CD4-positive, alpha-beta T cell treated with Interleukin-6 for 4 hours (primary cell): ENCODE data around the gene TGFBI.
"Not testable (repeated sequence)": the region's sequence is repeated elsewhere in the genome, so short reads cannot be mapped to it uniquely, and the experiment has no call there.

Source experiments
- DNase-seq: peaks from one replicate; pipeline ENCODE4 v3.0.0-alpha.2; 2020; ENCODE audit warnings: mixed read lengths

TGFBI gene

DNA sequence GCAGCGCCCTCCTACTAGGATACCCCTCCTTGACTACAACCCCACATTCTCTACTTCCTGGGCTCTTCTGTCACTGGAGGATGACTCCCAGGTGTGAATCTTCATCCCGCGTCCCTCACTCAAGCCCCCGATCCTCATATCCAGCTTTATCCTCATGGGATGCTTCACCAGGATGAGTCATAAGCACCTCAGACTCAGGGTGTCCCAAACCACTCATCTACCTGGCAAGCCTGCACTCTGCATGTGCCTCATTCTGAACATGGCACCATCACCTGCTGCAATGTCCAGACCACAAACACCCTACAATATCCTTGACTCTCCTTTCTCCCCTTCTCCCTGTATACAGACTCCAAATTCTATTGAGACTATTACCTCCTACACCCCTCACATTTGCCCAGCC is 1.5 kb upstream of the TGFBI start:
- no peak for DNase-seq

DNA sequence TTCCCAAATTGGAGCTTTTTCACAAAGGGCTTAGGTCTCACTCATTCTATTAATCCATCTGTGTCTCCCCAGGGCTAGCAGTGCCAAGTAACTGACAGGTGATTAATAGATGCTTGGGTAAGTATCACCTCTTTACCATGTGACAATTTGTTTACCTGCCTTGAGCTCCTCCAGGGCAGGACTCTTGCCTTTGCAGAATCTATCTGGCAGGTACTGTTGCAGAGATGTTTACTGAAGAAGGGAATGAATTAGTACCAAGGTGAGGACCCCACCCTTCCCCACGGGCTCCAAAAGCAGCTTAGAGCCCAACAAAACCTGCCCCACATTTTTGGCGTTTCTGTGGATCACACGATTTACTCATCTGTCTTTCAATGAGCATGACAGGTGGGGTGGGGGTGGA is 698 bp upstream of the TGFBI start:
- DNase-seq, result no peak

DNA sequence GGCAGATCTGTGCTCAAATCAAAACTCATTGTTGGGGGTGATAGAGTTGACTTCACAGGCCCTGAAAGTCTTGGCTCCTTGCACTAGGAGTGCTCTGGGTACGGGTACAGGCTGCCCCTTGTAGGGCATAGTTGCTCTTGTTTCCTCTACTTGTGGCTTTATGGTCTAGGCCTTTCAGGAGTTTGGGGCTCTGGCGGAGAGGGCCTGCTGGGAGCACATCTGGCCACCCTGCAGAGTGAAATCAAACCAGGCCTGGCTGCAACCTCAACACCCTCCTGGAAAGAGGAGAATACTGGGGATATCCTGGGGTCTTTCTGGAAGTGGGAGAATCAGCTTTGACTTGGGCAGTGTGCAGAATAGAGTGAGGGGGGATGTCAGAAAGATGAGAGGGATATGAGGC is 1.5 kb downstream of the TGFBI start:
- no peak for DNase-seq

DNA sequence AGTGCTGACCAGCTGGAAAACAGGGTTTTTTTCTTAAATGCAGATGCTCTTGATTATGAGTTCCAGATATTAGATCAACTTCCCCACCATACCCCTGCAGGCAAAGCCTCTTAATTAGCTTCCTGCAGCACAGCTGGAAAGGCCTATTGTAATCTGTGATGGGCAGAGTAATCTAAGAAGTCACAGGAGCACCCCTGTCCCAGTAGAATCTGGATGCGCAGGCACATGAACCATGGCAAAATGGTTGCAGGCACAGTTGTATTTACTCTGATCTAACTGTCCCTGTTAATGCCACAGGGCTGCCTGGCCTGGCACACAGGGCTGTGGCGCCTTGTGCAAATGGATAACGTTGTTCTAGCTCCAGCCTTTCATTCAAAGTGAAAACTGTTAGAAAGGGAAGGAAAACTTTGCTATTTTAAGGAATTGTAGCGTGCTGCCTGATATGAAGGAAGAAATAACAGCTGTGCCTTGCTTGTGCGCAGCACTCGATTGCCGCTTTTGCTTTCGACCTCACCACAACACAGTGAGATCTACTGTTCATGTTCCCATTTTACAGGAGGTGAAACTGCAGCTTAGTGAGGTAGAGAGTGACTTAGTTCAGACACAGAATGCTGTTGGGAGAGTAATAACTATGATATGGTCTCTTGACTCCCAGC is 2.3 kb downstream of the TGFBI start:
- no peak for DNase-seq

DNA sequence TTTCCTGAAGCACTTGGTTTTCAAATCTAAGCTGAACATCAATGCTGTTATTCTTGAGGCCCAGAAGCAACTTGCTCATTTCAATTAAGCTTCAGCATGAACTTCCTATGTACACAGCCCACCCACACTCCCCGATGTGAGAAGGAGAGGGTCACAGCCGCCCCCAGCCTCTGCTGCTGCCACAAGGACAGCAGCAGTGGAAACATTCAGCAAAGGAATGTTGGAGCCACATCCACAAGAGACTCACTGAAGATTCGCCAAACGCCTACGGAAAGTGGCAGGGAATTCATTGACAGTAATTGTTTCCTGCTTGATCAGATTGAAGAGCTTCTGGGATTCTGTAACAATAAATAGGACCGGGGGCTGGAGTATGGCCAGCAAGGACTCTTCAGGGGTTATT is 2.9 kb downstream of the TGFBI start:
- DNase-seq, result no peak

DNA sequence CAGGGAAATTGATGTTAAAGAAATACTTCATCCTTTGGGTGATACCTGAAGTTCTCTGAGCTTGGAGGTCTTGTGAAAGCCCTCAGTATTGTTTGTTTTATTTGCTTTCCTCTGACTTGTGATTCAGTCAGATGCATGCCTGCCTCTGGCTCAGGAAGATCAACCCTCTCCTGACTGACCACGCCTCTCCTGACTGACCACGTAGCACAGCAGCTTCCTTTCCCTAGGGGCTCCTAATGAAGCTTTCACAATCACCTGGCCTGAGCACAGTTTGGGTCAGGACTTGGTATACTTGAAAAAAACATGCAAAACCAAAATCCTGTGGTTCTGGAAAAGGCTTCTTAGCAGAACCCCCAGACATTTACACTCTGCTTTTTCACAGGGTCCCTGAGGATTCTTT is 3.8 kb downstream of the TGFBI start:
- DNase-seq, result no peak

DNA sequence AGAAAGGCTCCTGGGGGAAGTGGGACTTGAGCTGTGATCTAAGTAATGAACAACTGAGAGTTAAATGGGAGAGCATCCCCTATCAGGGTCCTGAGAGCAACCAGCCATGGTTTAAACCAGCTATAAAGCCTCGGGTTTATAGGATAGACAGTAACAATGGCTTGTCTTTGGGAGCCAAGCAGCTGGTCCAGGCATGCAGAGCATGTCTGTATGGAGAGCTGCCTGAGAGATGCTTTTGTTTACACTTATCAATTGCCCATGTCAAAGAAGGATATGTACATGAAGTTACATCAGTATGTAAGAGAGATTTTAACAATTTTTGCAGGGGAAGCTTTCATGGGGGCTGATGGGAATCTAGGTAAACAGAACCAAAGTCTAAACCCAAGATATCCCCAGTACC is 4.4 kb downstream of the TGFBI start:
- no peak for DNase-seq

DNA sequence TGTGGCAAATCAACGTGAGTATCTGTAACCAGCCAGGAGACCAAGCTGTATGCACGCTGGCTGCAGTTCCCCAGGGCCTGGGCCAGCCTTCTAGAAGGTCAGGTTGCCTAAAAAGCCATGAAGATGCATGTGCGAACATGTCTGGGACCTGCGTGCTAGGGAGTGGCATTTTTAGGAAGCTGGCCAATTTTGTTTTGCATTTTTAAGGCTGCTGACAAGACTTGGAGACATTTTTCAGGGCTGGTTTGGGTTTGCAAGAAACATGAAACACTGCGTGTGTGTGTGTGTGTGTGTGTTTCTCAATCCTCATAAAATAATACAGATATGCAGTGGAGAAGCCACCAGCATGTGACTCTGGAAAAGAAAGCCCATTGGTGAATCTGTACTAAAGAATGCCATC is 5.1 kb downstream of the TGFBI start:
- no peak for DNase-seq

DNA sequence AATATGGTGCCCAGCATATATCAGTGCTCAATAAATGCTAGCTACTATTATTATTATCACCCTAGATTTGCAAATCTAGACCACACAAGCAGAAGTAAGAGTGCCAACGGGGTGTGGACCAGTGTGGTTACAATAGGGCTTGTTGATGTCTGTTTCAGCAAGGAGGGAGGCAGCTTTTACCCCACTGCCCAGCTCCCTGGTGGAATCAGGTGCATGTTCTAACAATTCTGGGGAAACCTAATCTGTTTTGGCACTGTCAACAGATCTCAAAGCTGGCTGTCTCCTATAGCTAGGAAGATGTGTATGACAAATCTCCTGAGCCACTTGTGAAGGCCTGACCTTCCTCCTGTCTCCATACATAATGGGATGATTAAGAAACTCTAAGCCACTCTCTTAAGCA is 5.7 kb downstream of the TGFBI start:
- DNase-seq, result no peak

DNA sequence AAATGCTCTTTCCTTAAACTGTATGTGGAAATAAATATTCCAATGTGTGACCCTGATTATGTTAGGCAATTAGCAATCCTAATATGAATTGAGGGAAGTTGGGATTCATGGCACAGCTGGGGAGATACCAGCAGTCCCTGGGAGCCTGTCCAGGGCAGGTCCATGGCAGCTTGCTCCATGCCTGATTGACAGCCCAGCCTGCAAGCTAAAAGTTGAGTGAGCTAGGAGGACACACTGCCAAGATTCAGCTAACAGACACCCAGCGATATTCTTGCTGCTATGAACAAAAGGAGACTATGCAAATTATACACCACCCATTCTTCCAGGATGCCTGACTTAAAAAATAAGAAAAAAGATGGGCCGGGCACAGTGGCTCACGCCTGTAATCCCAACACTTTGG is 6.2 kb downstream of the TGFBI start:
- DNase-seq, result no peak

DNA sequence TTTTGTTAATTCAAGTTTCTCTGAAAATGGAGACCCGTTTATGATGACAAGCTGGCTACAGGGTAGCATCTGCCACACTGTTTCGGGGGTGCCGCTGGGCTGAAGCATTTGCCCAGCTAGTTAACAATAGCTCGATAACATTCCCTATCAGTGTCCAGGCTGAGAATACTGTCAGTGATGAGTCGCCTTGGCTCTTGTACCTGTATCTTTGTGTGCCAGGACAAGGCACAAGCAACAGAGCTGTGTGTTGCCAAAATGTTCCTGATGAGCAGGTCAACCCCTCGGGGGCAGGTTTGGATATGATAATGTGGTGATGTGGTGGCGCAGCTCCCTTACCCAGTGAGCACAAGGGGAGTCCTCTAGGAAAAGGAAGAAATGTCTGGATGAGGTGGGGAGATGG is 7.0 kb downstream of the TGFBI start:
- no peak for DNase-seq

DNA sequence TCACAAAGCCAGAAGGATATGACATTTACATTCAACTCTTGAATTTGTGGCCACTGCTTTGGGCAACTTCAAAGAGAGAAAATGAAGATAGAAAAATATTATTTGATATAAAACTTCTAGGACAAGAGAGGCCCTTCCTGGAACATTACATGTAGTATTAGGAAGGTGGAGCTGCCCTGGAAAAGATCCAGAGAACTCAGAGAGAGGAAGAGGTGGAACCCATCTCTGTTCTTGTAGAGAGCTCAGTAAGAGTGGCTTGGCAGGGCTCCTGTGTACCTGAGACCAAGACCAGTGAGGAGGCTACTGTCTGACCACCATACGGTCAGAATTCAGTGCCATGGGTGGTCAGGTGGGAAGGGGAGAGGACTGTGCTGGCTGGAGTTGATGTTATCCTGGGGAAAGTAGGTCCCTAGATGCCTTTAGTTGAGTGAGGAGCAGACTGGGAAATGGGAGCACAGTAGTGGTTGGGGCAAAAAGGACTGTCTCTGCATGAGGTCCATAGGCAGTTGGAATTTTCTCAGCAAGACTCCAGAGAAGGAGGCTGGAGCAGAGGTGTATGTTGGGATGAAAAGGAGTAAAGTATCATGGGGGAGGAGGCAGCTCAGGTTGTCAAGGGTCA is 7.6 kb downstream of the TGFBI start:
- DNase-seq, result no peak

DNA sequence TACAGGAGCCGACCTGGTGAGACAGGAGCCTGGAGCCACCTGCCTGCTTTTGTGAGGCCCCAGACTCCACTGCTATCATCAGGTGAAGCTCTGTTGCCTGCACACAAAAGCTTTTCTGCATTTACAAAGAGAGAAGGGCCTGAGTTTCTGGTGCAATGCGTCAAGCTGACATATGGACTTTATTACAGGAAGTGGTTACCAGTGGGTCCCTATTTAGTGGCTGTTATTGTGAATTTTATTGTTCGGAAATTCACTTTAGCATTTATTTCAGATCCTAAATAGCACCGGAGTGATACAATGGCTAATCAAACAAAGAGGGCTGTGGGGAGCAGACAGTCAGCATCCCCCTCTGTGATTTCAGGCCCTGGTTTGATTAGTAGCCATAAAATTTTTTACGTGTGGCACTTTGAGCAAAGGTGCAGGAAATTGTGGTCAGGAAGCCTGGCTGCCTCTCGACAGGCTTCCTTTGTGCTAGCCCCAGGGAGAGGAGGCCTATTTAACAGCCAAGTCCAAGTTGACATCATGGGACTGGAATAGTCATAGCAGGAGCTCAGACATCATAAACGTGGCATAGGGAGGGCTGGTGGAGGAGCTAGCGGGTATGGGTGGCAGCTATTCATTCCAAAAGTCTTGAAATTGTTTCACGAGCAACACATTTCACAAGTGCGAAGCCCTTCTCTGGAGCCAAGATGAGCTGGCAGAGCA is 8.4 kb downstream of the TGFBI start:
- peak; percentile 34 for DNase-seq

DNA sequence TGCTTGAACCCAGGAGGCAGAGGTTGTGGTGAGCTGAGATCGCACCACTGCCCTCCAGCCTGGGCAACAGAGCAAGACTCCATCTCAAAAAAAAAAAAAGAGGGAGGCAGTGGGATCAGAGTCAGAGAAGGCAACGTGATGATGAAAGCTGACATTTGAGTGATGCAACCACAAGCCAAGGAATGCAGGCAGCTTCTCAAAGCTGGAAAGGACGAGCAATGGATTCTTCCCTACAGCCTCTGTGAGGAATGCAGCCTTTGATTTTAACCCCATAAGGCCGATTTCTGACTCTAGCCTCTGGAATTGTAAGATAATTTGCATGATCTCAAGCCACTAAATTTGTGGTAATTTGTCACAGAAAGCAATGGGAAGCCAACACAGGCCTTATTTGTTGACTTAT is 9.8 kb downstream of the TGFBI start:
- no peak for DNase-seq

DNA sequence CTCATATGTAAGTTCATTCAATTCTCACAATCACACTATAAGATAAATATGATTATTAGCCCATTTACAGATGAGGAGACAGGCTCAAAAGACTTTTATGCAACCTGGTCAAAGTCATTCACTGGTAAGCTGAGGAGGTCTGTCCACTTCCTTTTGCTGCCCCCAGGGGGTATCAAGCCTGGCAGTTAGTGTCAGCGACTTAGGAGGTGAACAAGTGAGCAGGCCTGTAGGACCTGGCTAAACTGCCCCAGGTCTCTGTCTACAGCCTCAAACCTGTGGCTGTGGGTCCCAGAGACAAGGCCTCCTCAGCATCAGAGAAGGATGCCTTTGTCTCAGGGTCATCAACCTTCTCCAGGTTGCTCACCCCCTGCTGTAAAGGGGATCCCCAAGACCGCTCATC is 10.4 kb downstream of the TGFBI start:
- no peak for DNase-seq

DNA sequence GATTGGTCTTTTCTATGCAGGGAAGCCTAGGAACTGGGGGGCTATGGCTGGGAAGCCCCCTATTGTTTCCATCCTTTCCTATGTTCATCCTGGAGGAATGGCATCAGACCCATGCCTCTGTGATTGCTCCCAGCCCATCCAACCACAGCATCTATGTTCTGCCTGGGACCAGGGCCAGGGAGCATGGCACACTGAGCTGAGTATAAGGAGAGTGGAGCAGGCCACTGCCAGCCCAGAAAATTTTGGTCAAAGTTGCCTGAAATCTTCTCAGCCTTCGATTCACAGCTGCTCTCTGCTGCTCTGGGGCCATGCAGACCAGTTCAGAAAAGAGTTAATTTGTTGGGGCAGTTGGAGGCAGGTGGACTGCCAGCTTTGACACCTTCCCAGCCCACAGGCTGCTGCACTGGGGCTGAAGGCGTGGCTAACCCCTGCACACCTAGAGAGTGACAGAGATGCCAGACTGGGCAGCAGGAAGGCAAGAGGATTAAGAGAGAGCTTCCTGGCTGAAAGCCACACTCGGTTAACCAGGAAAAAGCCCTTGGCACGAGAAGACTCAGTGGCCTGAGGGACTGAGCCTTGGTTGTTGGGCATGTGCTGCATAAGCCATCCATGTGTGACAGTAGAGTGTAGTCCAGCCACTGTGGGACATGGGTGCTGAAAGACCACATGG is 12.1 kb downstream of the TGFBI start:
- no peak for DNase-seq

DNA sequence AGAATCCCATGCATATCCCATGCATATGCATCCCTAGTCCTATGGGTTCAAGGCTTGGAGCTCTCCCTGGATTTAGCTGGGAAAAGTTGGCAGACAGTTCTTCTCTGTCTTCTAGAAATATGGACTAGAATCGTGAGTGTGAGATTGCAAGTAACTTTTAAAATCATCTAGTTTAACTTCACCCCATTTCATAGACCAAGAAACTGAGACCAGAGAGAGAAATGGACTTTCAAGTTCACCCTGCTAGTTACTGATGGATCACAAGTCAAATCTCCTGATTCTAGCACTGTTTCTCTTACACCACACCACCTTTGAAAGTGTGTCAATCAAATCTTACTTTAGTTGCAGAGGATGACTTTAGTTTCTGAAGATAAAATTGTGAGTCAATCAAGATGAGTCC is 13.4 kb downstream of the TGFBI start:
- no peak for DNase-seq

DNA sequence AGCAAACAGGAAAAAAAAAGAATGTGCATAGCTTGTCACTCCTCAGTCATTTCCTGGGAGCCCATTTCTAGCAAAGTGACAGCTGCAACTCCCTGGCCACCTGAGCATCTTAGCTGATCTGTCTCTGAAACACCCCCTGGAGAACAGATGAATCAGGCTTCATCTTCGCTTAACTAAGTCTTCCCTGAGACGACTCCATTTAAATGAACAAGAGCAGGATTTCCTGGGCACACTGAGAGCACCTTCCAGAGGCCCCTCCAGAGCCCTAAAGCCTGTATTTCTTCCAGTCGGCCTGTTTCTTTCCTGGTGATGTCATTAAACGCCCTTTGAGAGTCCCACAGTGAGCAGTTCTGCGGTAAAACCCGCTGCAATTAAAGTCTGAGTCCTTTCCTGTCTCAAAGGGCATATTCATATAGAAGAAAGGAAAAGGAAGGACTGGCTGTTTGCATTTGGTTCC is 13.9 kb downstream of the TGFBI start:
- no peak for DNase-seq

DNA sequence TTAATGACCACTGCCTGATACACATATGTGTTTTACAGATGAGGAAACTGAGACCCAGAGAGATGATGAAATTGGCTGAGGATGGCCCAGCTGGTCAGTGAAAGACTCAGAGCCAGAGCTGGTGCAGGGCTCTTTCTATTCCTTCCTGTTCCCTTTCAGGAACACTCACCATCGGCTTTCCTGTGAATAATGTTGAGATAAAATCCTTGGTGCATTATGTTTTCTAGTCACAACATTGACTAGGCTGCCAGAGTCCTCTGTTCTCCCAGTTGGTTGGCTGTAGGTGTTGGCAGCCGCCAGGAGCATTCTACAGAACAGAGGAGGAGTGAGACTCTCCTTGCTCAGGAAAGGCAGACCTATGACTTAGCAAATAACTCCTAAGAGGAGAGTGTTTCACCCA is 14.8 kb downstream of the TGFBI start:
- no peak for DNase-seq

DNA sequence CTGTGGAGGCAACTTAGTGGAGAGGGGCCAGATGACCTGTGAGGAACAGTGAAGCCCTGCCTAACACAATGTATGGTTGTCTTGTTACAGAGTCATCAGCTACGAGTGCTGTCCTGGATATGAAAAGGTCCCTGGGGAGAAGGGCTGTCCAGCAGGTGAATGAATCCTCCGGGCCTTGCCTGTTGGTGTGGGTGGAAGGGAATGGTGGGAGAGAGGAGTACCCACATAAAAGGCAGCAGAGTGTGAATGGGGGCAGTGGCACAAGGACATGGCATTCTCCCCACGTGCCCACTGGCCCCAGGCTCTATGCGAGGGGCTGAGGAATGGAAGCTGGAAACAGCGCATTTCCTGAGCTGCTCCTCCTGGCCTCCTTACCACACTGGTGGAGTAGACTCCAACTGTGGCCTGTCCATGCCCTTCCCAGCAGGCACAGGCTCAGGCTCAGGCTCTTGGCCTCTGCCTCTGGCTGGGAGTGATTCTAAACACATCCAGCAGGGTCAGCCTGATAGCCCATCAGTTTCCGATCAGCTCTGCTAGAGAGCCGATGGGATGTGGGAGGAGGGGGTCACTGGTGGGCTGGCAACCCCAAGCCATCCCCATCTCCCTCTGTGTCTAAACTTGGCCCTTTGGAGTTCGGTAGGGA is 15.3 kb downstream of the TGFBI start:
- no peak for DNase-seq

DNA sequence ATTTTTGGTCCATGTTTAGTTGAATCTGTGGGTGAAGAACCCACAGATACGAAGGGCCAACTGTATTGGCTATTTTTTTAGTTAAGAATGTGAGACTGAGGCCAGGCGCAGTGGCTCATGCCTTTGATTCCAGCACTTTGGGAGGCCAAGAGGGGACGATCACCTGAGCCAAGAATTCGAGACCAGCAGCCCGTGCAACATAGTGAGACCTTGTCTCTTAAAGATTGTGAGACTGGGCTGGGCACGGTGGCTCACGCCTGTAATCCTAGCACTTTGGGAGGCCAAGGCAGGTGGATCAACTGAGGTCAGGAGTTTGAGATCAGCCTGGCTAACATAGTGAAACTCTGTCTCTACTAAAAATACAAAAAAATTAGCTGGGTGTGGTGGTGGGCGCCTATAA is 16.2 kb downstream of the TGFBI start:
- DNase-seq, result not testable (repeated sequence)

DNA sequence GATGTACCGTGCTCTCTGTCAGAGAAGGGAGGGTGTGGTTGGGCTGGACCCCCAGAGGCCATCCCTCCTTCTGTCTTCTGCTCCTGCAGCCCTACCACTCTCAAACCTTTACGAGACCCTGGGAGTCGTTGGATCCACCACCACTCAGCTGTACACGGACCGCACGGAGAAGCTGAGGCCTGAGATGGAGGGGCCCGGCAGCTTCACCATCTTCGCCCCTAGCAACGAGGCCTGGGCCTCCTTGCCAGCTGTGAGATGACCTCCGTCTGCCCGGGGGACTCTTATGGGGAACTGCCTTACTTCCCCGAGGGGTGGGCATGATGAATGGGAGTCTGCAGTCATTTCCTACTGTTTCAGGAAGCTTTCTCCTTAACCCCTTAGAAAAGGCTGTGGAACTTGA is 17.5 kb downstream of the TGFBI start:
- DNase-seq, result no peak

DNA sequence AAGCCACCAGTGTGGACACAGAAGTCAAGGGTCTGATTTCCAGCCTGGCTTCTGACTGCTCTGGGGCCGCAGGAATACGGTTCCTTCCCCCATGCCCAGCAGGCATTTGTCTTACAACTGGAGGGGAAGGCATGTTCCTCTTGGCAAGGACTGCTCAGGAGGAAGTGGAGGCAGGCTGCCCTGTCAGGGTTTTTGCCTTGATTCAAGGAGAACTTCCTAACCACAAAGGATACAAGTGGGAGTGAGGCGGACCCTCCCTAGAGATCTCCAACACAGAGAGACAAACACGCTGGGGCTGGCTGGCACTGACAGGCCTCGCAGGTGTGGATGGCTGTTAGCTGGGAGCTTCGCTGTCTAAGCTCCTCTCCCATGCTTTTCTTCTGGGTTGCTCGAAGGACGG is 19.1 kb downstream of the TGFBI start:
- no peak for DNase-seq
